HEK293 (cell line): ENCODE data around the gene C16orf86.
A peak's percentile ranks its signal among the peaks of the same experiment; 100 is the strongest.

ENCODE experiments used
- CTCF ChIA-PET: fragments of 350-600 bp; formaldehyde crosslinking; extraction: SDS; loops from one replicate; lab custom pipeline; 2021; ENCODE audit warnings: antibody characterized with exemption; lab: Yijun Ruan, JAX
- POLR2A ChIA-PET: fragments of 300-600 bp; formaldehyde crosslinking; extraction: SDS; loops from one replicate; lab custom pipeline; 2020; ENCODE audit warnings: antibody characterized with exemption, inconsistent platforms; lab: Yijun Ruan, JAX
- H3K27ac ChIP-seq: fragments of 200-500 bp; sonication (Bioruptor generic); 2 replicates; pipeline ENCODE4 v1.5.1; 2014; ENCODE audit warnings: low read depth, low read length, control low read depth, inconsistent platforms; ENCODE audit errors: extremely low read depth
- H3K36me3 ChIP-seq, 2 experiments: fragments of 200-500 bp in 1 of 2; sonication (Bioruptor generic) in 1 of 2; 1 replicate in 1 of 2; 2 replicates in 1 of 2; pipeline ENCODE4 v1.5.1; 2014 to 2017; ENCODE audit warnings: inconsistent platforms in 2 of 2, low read length in 2 of 2; ENCODE audit not compliant: control insufficient read depth in 2 of 2, insufficient read depth in 1 of 2
- H3K4me1 ChIP-seq: fragments of 200-500 bp; sonication (Bioruptor generic); 2 replicates; pipeline ENCODE4 v1.5.1; 2014; ENCODE audit warnings: mild to moderate bottlenecking, low read length, inconsistent platforms; ENCODE audit not compliant: control insufficient read depth, insufficient read depth
- H3K4me3 ChIP-seq: 2 replicates; pipeline ENCODE4 v1.5.1; 2011; ENCODE audit warnings: low read depth, mild to moderate bottlenecking, control low read depth, low read length, moderate library complexity
- H3K9me3 ChIP-seq: fragments of 200-500 bp; sonication (Bioruptor generic); 2 replicates; pipeline ENCODE4 v1.5.1; 2014; ENCODE audit warnings: low read depth, low read length, inconsistent platforms; ENCODE audit not compliant: control insufficient read depth, insufficient read depth
- KLF1 ChIP-seq: fragments of 450-650 bp; formaldehyde crosslinking; IDR thresholded peaks from 2 replicates; pipeline ENCODE4 v1.5.1; 2016; ENCODE audit warnings: missing biosample characterization, missing genetic modification characterization
- KLF8 ChIP-seq: fragments of 450-650 bp; formaldehyde crosslinking; IDR thresholded peaks from 2 replicates; pipeline ENCODE4 v1.5.1; 2016; ENCODE audit warnings: missing biosample characterization, missing genetic modification characterization
- PRDM1 ChIP-seq: fragments of 450-650 bp; formaldehyde crosslinking; IDR thresholded peaks from 2 replicates; pipeline ENCODE4; 2016; ENCODE audit warnings: missing biosample characterization, missing genetic modification characterization
- YY1 ChIP-seq: fragments of 450-650 bp; formaldehyde crosslinking; IDR thresholded peaks from 2 replicates; pipeline ENCODE4 v1.5.1; 2018; ENCODE audit warnings: missing biosample characterization, missing genetic modification characterization
- ZBTB21 ChIP-seq: fragments of 450-650 bp; formaldehyde crosslinking; IDR thresholded peaks from 2 replicates; pipeline ENCODE4 v1.5.1; 2017; ENCODE audit warnings: missing biosample characterization, missing genetic modification characterization
- ZNF112 ChIP-seq: fragments of 450-650 bp; formaldehyde crosslinking; IDR thresholded peaks from 2 replicates; pipeline ENCODE4 v1.5.0; 2017; ENCODE audit warnings: missing biosample characterization, missing genetic modification characterization
- ZNF132 ChIP-seq: fragments of 450-650 bp; formaldehyde crosslinking; IDR thresholded peaks from 2 replicates; pipeline ENCODE4 v1.5.1; 2017; ENCODE audit warnings: missing biosample characterization, missing genetic modification characterization, borderline replicate concordance
- ZNF140 ChIP-seq: fragments of 450-650 bp; formaldehyde crosslinking; IDR thresholded peaks from 2 replicates; pipeline ENCODE4 v1.5.1; 2016; ENCODE audit warnings: missing biosample characterization, missing genetic modification characterization
- ZNF169 ChIP-seq: fragments of 450-650 bp; formaldehyde crosslinking; IDR thresholded peaks from 2 replicates; pipeline ENCODE4 v1.5.1; 2016; ENCODE audit warnings: missing biosample characterization, missing genetic modification characterization
- ZNF221 ChIP-seq: fragments of 450-650 bp; formaldehyde crosslinking; IDR thresholded peaks from 2 replicates; pipeline ENCODE4 v1.5.1; 2017; ENCODE audit warnings: missing biosample characterization, missing genetic modification characterization, borderline replicate concordance
- ZNF223 ChIP-seq: fragments of 450-650 bp; formaldehyde crosslinking; IDR thresholded peaks from 2 replicates; pipeline ENCODE4 v1.5.1; 2016; ENCODE audit warnings: missing biosample characterization, missing genetic modification characterization
- ZNF335 ChIP-seq: fragments of 450-650 bp; formaldehyde crosslinking; conservative IDR thresholded peaks from 2 replicates; pipeline ENCODE4 v1.5.1; 2016; ENCODE audit warnings: missing biosample characterization, missing genetic modification characterization
- ZNF391 ChIP-seq: fragments of 450-650 bp; formaldehyde crosslinking; IDR thresholded peaks from 2 replicates; pipeline ENCODE4 v1.5.1; 2016; ENCODE audit warnings: low read depth, missing biosample characterization, missing genetic modification characterization, borderline replicate concordance
- ZNF394 ChIP-seq: fragments of 450-650 bp; formaldehyde crosslinking; IDR thresholded peaks from 2 replicates; pipeline ENCODE4 v1.5.1; 2016; ENCODE audit warnings: missing biosample characterization, missing genetic modification characterization, mild to moderate bottlenecking, moderate library complexity, borderline replicate concordance
- ZNF423 ChIP-seq: fragments of 450-650 bp; formaldehyde crosslinking; IDR thresholded peaks from 2 replicates; pipeline ENCODE4 v1.5.1; 2016; ENCODE audit warnings: missing biosample characterization, missing genetic modification characterization
- ZNF514 ChIP-seq: fragments of 450-650 bp; formaldehyde crosslinking; IDR thresholded peaks from 2 replicates; pipeline ENCODE4 v1.5.1; 2016; ENCODE audit warnings: missing biosample characterization, missing genetic modification characterization
- ZNF530 ChIP-seq: fragments of 450-650 bp; formaldehyde crosslinking; IDR thresholded peaks from 2 replicates; pipeline ENCODE4 v1.5.1; 2016; ENCODE audit warnings: low read depth, missing biosample characterization, missing genetic modification characterization
- ZNF558 ChIP-seq: fragments of 450-650 bp; formaldehyde crosslinking; IDR thresholded peaks from 2 replicates; pipeline ENCODE4 v1.5.1; 2016; ENCODE audit warnings: missing biosample characterization, missing genetic modification characterization
- ZNF571 ChIP-seq: fragments of 450-650 bp; formaldehyde crosslinking; IDR thresholded peaks from 2 replicates; pipeline ENCODE4 v1.5.0; 2017; ENCODE audit warnings: missing biosample characterization, missing genetic modification characterization
- ZNF585B ChIP-seq: fragments of 450-650 bp; formaldehyde crosslinking; IDR thresholded peaks from 2 replicates; pipeline ENCODE4 v1.5.1; 2016; ENCODE audit warnings: missing biosample characterization, missing genetic modification characterization
- ZNF600 ChIP-seq: fragments of 450-650 bp; formaldehyde crosslinking; IDR thresholded peaks from 2 replicates; pipeline ENCODE4 v1.5.1; 2016; ENCODE audit warnings: missing biosample characterization, missing genetic modification characterization
- ZNF660 ChIP-seq: fragments of 450-650 bp; IDR thresholded peaks from 2 replicates; pipeline ENCODE4 v1.5.1; 2018; ENCODE audit warnings: missing biosample characterization, mild to moderate bottlenecking, missing genetic modification characterization
- ZNF747 ChIP-seq: fragments of 450-650 bp; formaldehyde crosslinking; IDR thresholded peaks from 2 replicates; pipeline ENCODE4 v1.5.1; 2016; ENCODE audit warnings: missing biosample characterization, missing genetic modification characterization
- ZSCAN16 ChIP-seq: fragments of 450-650 bp; formaldehyde crosslinking; IDR thresholded peaks from 2 replicates; pipeline ENCODE4 v1.5.1; 2016; ENCODE audit warnings: missing biosample characterization, missing genetic modification characterization
- ZSCAN23 ChIP-seq: fragments of 450-650 bp; formaldehyde crosslinking; IDR thresholded peaks from 2 replicates; pipeline ENCODE4 v1.5.1; 2016; ENCODE audit warnings: missing biosample characterization, missing genetic modification characterization
- TF ChIP-seq, protein P1 (sequence below): IDR thresholded peaks from 2 replicates; pipeline ENCODE4 v1.6.1; 2011; ENCODE audit warnings: mild to moderate bottlenecking, low read depth, low read length, borderline replicate concordance
- TF ChIP-seq, protein P2 (sequence below): fragments of 450-650 bp; formaldehyde crosslinking; IDR thresholded peaks from 2 replicates; pipeline ENCODE4 v1.5.1; 2016; ENCODE audit warnings: missing biosample characterization, missing genetic modification characterization, low read depth
- TF ChIP-seq, protein P3 (sequence below): fragments of 450-650 bp; formaldehyde crosslinking; IDR thresholded peaks from 2 replicates; pipeline ENCODE4 v1.5.0; 2017; ENCODE audit warnings: missing biosample characterization, missing genetic modification characterization, borderline replicate concordance
- TF ChIP-seq, protein P4 (sequence below): fragments of 450-650 bp; IDR thresholded peaks from 2 replicates; pipeline ENCODE4 v1.5.1; 2018; ENCODE audit warnings: missing biosample characterization, mild to moderate bottlenecking, missing genetic modification characterization

Gene C16orf86

DNA sequence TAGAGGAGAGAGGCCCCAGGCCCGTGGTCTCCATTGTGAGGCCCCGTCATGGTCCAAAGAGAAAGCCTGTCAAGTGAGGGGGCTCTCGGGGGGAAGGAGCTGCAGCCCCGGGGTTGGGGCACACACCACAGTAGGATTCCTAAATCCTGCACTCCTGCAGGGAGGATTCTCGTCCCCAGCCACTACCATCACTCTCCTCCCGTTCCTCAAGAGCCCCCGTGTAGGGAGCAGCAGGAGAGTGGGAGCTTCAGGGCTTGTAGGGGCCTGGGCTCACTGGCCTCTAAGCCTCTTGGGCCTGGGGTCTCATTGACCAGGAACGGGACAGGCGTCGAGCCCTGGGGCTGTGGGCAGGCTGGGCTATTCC is 821 bp downstream of the C16orf86 start:
- H3K4me1 ChIP-seq = no peaks in the 10 kb centered on the region
- ChIA-PET POLR2A (no interaction called here), CTCF (interaction anchor here (0.6 to 3.0 kb wide), 8 partner anchors 84 to 274 kb away, joined by 3 to 19 read pairs (median 4); partner anchors contain the start of gene CTCF)
- no peaks in the 10 kb centered on the region for H3K9me3 ChIP-seq
- no peak overlapping the region for H3K4me3 ChIP-seq
- TF ChIP-seq KLF8 (tag by site-specific recombination) = no peak
- H3K27ac ChIP-seq = 0 out of 2 replicates have a peak overlapping the region, but pooled peaks have one; percentile 18
- peaks cover 0 to 30% of the 10 kb centered on the region in 2 experiments; a peak in 1 of 3 replicates for H3K36me3 ChIP-seq

DNA sequence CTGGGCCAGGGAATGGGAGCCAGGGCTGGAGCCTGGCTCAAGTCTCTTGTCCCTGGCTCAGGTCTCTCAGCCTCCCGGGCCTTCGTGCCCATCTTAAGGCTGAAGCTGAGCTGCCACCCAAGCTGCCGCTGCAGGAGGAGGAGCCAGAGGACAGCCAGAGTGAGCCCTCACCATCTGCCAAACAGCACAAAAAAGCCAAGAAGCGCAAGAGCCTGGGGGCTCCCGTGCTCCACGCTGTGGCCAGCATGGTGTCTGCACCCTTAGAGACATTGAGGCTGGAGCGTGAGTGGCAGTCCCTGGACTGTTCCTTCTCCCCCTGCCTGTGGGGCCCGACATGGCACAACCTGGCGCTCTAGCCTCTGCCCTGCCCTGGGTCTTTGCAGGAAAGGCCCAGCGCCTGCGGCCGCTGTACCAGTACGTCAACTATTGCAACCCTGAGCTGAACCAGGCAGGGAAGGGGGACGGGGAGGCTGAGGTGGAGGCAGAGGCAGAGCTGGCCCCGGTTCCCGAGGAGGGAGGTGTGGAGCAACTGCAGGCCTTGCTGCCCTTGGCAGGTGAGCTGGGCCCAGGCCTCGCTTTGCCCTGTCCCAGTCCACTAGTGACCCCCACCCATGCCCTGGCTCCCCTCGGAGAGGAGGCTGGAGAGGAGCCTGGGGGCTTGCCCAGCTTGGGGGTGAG is 1.3 kb downstream of the C16orf86 start:
- H3K9me3 ChIP-seq = no peaks in the 10 kb centered on the region
- H3K27ac ChIP-seq = no peak overlapping the region
- H3K36me3 ChIP-seq = peaks cover 0 to 25% of the 10 kb centered on the region in 2 experiments; a peak in 1 of 3 replicates
- H3K4me3 ChIP-seq = no peak overlapping the region
- CTCF ChIA-PET = interaction anchor here (0.6 to 3.0 kb wide), 9 partner anchors 12 to 274 kb away, joined by 3 to 19 read pairs (median 4); partner anchors contain the start of gene CTCF
- no peaks in the 10 kb centered on the region for H3K4me1 ChIP-seq
- POLR2A ChIA-PET = no interaction called here
- TF ChIP-seq ZNF391 (tag by site-specific recombination) (no peak), ZNF335 (tag by site-specific recombination) (peak; percentile 50), PRDM1 (tag by site-specific recombination) (no peak), ZNF221 (tag by site-specific recombination) (no peak), ZNF571 (tag by site-specific recombination) (no peak), ZNF600 (tag by site-specific recombination) (peak; percentile 48; the same call in 1 of the 2 replicates), ZNF558 (tag by site-specific recombination) (no peak), ZNF530 (tag by site-specific recombination) (no peak), KLF1 (tag by site-specific recombination) (no peak), YY1 (tag by site-specific recombination) (no peak), ZBTB21 (tag by site-specific recombination) (no peak), ZSCAN23 (tag by site-specific recombination) (no peak), ZNF747 (tag by site-specific recombination) (no peak), ZSCAN16 (tag by site-specific recombination) (no peak), ZNF169 (tag by site-specific recombination) (no peak), ZNF423 (tag by site-specific recombination) (no peak), ZNF660 (tag by site-specific recombination) (0 out of 2 replicates have a peak, but pooled peaks have one; percentile 40), ZNF514 (tag by site-specific recombination) (no peak), ZNF394 (tag by site-specific recombination) (no peak), ZNF223 (tag by site-specific recombination) (no peak), ZNF585B (tag by site-specific recombination) (no peak), ZNF112 (tag by site-specific recombination) (no peak), ZNF140 (no peak), ZNF132 (no peak)
- TF ChIP-seq, protein P1, sequence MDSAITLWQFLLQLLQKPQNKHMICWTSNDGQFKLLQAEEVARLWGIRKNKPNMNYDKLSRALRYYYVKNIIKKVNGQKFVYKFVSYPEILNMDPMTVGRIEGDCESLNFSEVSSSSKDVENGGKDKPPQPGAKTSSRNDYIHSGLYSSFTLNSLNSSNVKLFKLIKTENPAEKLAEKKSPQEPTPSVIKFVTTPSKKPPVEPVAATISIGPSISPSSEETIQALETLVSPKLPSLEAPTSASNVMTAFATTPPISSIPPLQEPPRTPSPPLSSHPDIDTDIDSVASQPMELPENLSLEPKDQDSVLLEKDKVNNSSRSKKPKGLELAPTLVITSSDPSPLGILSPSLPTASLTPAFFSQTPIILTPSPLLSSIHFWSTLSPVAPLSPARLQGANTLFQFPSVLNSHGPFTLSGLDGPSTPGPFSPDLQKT = no peak
- TF ChIP-seq, protein P2, sequence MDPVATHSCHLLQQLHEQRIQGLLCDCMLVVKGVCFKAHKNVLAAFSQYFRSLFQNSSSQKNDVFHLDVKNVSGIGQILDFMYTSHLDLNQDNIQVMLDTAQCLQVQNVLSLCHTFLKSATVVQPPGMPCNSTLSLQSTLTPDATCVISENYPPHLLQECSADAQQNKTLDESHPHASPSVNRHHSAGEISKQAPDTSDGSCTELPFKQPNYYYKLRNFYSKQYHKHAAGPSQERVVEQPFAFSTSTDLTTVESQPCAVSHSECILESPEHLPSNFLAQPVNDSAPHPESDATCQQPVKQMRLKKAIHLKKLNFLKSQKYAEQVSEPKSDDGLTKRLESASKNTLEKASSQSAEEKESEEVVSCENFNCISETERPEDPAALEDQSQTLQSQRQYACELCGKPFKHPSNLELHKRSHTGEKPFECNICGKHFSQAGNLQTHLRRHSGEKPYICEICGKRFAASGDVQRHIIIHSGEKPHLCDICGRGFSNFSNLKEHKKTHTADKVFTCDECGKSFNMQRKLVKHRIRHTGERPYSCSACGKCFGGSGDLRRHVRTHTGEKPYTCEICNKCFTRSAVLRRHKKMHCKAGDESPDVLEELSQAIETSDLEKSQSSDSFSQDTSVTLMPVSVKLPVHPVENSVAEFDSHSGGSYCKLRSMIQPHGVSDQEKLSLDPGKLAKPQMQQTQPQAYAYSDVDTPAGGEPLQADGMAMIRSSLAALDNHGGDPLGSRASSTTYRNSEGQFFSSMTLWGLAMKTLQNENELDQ (tag by site-specific recombination) = no peak
- TF ChIP-seq, protein P3, sequence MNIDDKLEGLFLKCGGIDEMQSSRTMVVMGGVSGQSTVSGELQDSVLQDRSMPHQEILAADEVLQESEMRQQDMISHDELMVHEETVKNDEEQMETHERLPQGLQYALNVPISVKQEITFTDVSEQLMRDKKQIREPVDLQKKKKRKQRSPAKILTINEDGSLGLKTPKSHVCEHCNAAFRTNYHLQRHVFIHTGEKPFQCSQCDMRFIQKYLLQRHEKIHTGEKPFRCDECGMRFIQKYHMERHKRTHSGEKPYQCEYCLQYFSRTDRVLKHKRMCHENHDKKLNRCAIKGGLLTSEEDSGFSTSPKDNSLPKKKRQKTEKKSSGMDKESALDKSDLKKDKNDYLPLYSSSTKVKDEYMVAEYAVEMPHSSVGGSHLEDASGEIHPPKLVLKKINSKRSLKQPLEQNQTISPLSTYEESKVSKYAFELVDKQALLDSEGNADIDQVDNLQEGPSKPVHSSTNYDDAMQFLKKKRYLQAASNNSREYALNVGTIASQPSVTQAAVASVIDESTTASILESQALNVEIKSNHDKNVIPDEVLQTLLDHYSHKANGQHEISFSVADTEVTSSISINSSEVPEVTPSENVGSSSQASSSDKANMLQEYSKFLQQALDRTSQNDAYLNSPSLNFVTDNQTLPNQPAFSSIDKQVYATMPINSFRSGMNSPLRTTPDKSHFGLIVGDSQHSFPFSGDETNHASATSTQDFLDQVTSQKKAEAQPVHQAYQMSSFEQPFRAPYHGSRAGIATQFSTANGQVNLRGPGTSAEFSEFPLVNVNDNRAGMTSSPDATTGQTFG (tag by site-specific recombination) = no peak
- TF ChIP-seq, protein P4, sequence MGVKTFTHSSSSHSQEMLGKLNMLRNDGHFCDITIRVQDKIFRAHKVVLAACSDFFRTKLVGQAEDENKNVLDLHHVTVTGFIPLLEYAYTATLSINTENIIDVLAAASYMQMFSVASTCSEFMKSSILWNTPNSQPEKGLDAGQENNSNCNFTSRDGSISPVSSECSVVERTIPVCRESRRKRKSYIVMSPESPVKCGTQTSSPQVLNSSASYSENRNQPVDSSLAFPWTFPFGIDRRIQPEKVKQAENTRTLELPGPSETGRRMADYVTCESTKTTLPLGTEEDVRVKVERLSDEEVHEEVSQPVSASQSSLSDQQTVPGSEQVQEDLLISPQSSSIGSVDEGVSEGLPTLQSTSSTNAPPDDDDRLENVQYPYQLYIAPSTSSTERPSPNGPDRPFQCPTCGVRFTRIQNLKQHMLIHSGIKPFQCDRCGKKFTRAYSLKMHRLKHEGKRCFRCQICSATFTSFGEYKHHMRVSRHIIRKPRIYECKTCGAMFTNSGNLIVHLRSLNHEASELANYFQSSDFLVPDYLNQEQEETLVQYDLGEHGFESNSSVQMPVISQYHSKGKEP (tag by site-specific recombination) = no peak
